Body of pancreas (tissue), 4 donors: Measurements from ENCODE around the gene POLA2. TPM values are rescaled to one million over a fixed set of nuclear protein-coding genes. Genes with fewer than 3 reads are reported as not detected.

Source experiments
- ATAC-seq: fragments of 150-250 bp; one replicate; pipeline ENCODE4 v1.9.1; 2016
- DNase-seq, 4 donors: peaks; one replicate each; pipeline ENCODE4 v3.0.0-alpha.2; 2019
- H3K27ac ChIP-seq, 4 donors: fragments of 200-600 bp; sonication (generic); 1 replicate in 3 of 4; 2 replicates in 1 of 4; pipeline versions ENCODE4 v1.5.1 to v1.6.1; 2016 to 2019; ENCODE audit warnings: mild to moderate bottlenecking in 1 of 4, mixed read lengths in 1 of 4, moderate library complexity in 1 of 4
- H3K27me3 ChIP-seq, 2 donors: fragments of 200-600 bp; sonication (generic); one replicate each; pipeline ENCODE4 v1.6.0; 2016; ENCODE audit warnings: mild to moderate bottlenecking in 1 of 2
- H3K36me3 ChIP-seq, 2 donors: fragments of 200-600 bp; sonication (generic); replicated peaks in 1 of 2; 2 replicates each; pipeline ENCODE4 v1.5.1; 2016; ENCODE audit warnings: low read depth in 2 of 2; ENCODE audit not compliant: insufficient read depth in 1 of 2
- H3K4me1 ChIP-seq: fragments of 200-600 bp; sonication (generic); one replicate; pipeline ENCODE4 v1.6.0; 2016
- H3K4me3 ChIP-seq, 2 donors: fragments of 200-600 bp; sonication (generic); 1 replicate in 1 of 2; 2 replicates in 1 of 2; pipeline ENCODE4 v1.5.1; 2016 to 2019
- H3K9me3 ChIP-seq, 3 donors: fragments of 200-600 bp; sonication (generic); 1 replicate in 2 of 3; 2 replicates in 1 of 3; pipeline ENCODE4 v1.5.1; 2016
- CTCF ChIP-seq, 7 experiments: fragments of 450-650 bp in 4 of 7; fragments of 200-600 bp in 3 of 7; sonication (generic) in 3 of 7; IDR thresholded peaks; one replicate each; pipeline ENCODE4 v1.5.1; 2016 to 2019; ENCODE audit warnings: antibody characterized with exemption in 7 of 7
- POLR2A ChIP-seq, 3 donors: fragments of 450-650 bp; IDR thresholded peaks; one replicate each; pipeline ENCODE4 v1.6.1; 2016; ENCODE audit warnings: antibody characterized with exemption in 3 of 3, mild to moderate bottlenecking in 2 of 3
- WGBS, 2 donors: methylation state at CpG; one replicate each; pipeline ENCODE4 v1.1.5; 2017; 5-methylcytosine and 5-hydroxymethylcytosine counted together
- intact Hi-C: fragments of 100-400 bp; cut with DNase I; formaldehyde crosslinking; loops from one replicate; pipeline ENCODE4 v1.15.1; 2023
- total RNA-seq, 2 donors: library from RNA; depleted of rRNA; stranded (reverse); fragments of >200 nt; gene quantifications; one replicate each; pipeline ENCODE4 v1.1.0, GENCODE V29; 2016

Gene POLA2
- total RNA-seq, 2 donors from 2014 or later, result 7.3 to 19.1 TPM

- Histone ChIP-seq H3K27me3 (no peaks in the 10 kb centered on the region), H3K4me1 (peaks cover 2% of the 10 kb centered on the region), H3K9me3 (no peaks in the 10 kb centered on the region), H3K27ac (no peak overlapping the region), H3K36me3 (peaks cover 1 to 2% of the 10 kb centered on the region in 2 donors), H3K4me3 (no peak overlapping the region)
- TF ChIP-seq CTCF (IDR thresholded peaks at IDR 0.05) (no peak), POLR2A (IDR thresholded peaks at IDR 0.05) (no peak)
- intact Hi-C loops, result no loop called here
- 84 to 90% methylated on average over 24 of the region's 24 CpGs for WGBS, 2 donors
- no peak for DNase-seq
- ATAC-seq, result no peak
Measured at GRCh38 chr11:65215441-65216076, 46.2 kb upstream of the POLA2 start.

DNA sequence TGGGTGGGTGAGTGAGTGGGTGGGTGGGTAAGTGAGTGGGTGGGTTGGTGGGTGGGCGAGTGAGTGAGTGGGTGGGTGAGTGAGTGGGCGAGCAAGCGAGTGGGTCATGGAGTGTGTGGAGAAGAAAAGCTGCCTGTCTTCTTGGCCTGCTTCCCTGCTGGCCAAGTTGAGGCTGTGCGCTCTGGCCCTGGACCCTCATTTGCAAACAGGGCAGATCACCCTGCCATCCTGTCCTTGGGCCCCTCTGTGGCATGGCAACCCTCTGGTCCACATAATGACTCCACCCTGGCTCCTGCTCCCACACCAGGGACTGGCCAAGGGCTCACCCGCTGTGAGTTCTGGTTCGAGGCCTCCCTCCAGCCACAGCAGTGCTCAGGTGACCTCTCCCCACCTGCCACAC lies 44.9 kb upstream of the POLA2 start:
- WGBS, 2 donors, result 84 to 87% methylated on average over 5 to 6 of the region's 6 CpGs

GRCh38 chr11:65217441-65218423 lies 44.0 kb upstream of the POLA2 start:
- intact Hi-C loops, result no loop called here

More for the DNA sequence above, 44.9 kb upstream of the POLA2 start:
- no peaks in the 10 kb centered on the region for H3K27me3 ChIP-seq
- intact Hi-C loops, result no loop called here
- no peaks in the 10 kb centered on the region for H3K4me1 ChIP-seq
- ATAC-seq (no peak), DNase-seq (no peak)
- TF ChIP-seq POLR2A (IDR thresholded peaks at IDR 0.05) (no peak), CTCF (IDR thresholded peaks at IDR 0.05) (no peak)
- no peak overlapping the region for H3K27ac ChIP-seq
- no peaks in the 10 kb centered on the region for H3K36me3 ChIP-seq
- no peak overlapping the region for H3K4me3 ChIP-seq
- H3K9me3 ChIP-seq, result no peaks in the 10 kb centered on the region

GRCh38 chr11:65218446-65218845 lies 43.3 kb upstream of the POLA2 start:
- TF ChIP-seq POLR2A (IDR thresholded peaks at IDR 0.05) (no peak), CTCF (IDR thresholded peaks at IDR 0.05) (no peak)
- ATAC-seq (no peak), DNase-seq (no peak)
- Histone ChIP-seq H3K27ac (no peak overlapping the region), H3K4me3 (no peak overlapping the region), H3K9me3 (no peaks in the 10 kb centered on the region), H3K27me3 (no peaks in the 10 kb centered on the region), H3K4me1 (no peaks in the 10 kb centered on the region), H3K36me3 (no peaks in the 10 kb centered on the region)
- intact Hi-C loops, result no loop called here
- WGBS, 2 donors, result 79 to 100% methylated on average over 1 to 9 of the region's 9 CpGs

More at GRCh38 chr11:65217441-65218423, 44.0 kb upstream of the POLA2 start:
- TF ChIP-seq CTCF (IDR thresholded peaks at IDR 0.05), result no peak
- TF ChIP-seq POLR2A (IDR thresholded peaks at IDR 0.05), result no peak
- H3K36me3 ChIP-seq, result no peaks in the 10 kb centered on the region
- 83 to 84% methylated on average over 15 to 19 of the region's 19 CpGs for WGBS, 2 donors
- no peak overlapping the region for H3K27ac ChIP-seq
- H3K4me3 ChIP-seq, result no peak overlapping the region
- no peaks in the 10 kb centered on the region for H3K27me3 ChIP-seq
- ATAC-seq (no peak), DNase-seq (no peak)
- H3K4me1 ChIP-seq, result no peaks in the 10 kb centered on the region
- H3K9me3 ChIP-seq, result no peaks in the 10 kb centered on the region
